GM20000 (cell line): ENCODE data around the gene KAZN.

Source experiments
- DNase-seq: peaks from one replicate; pipeline ENCODE4 v3.0.0; 2012; ENCODE audit warnings: low spot score
- TF ChIP-seq, protein P1 (sequence below): IDR thresholded peaks from 2 replicates; pipeline ENCODE4 v1.5.1; 2012; ENCODE audit warnings: mild to moderate bottlenecking, control low read depth; ENCODE audit errors: extremely low read depth, missing control alignments

Gene KAZN

DNA sequence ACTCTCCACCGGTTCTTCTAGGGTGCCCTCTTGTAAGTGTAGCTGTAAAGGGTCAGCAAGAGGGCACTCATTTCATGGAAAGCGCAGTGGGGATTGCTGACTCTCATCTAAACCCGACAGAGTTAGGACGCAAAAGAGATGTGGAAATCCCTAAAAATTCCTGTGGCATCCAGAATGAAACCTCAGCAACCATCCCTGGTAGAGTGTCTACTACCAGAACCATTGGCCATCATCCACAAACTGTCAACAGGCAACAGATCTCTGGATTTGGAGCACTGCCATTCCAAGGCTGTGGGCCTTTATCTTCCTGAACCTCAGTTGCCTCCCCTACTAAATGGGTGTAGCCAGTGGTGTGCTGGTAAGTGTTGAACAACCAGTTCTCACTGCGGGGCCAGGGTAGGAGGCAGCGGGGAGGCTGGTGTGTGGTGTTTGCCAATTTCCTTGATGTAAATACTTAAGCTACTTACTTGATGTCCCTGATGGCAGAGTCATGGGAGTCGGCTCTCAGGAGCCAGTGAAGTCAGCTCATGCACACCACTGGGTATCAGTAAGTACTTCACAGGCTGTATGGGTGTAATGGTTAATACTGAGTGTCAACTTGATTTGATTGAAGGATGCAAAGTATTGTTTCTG lies 195.8 kb downstream of the KAZN start:
- TF ChIP-seq, protein P1, sequence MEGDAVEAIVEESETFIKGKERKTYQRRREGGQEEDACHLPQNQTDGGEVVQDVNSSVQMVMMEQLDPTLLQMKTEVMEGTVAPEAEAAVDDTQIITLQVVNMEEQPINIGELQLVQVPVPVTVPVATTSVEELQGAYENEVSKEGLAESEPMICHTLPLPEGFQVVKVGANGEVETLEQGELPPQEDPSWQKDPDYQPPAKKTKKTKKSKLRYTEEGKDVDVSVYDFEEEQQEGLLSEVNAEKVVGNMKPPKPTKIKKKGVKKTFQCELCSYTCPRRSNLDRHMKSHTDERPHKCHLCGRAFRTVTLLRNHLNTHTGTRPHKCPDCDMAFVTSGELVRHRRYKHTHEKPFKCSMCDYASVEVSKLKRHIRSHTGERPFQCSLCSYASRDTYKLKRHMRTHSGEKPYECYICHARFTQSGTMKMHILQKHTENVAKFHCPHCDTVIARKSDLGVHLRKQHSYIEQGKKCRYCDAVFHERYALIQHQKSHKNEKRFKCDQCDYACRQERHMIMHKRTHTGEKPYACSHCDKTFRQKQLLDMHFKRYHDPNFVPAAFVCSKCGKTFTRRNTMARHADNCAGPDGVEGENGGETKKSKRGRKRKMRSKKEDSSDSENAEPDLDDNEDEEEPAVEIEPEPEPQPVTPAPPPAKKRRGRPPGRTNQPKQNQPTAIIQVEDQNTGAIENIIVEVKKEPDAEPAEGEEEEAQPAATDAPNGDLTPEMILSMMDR = no peak
- no peak for DNase-seq

DNA sequence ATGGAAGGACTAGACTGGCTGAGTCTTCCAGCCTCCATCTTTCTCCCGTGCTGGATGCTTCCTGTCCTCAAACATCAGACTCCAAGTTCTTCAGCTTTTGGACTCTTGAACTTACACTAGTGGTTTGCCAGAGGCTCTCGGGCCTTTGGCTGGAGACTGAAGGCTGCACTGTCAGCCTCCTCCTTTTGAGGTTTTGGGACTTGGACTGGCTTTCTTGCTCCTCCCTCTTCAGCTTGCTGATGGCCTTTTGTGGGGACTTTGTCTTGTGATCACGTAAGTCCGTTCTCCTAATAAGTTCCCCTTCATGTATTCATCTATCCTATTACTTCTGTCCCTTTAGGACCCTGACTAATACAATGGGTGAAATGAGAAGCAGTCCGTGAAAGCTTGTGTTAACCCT lies 196.4 kb downstream of the KAZN start:
- no peak for DNase-seq
- TF ChIP-seq, protein P1 = no peak

DNA sequence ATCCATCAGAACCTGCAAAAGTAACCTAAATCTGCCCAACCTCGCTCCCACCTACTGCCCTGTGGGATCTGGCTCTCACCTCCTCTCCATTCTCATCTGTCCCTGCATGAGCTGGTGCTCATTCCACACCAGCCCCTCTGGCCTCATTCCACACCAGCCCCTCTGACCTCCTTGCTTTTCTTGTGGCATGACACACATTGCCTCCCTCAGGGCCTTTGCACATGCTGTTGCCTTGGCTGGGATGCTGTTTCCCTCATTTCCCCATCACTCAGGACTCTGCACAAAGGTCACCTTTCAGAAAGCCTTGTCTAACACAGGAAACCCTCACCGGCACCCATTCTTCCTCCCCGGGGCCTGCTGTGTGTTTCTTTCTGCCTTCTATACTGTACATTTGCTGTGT lies 197.1 kb downstream of the KAZN start:
- no peak for DNase-seq
- TF ChIP-seq, protein P1 = no peak

DNA sequence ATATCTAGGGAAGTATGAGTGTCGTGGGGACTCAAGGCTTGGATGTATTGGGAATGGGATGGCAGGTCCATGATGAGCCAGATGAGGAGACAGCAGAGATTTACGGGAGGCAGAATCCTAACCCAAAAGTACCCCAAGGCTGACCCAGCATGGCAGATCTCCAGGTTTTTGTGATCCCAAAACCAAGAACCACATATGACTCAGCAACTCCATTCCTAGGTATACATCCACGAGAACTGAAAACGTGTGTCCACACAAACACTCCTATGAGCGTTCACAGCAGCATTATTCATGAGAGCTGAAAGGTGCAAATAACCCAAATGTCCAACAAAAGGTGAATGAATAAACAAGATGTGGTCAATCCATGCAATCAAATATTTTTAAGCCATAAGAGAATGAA lies 201.5 kb downstream of the KAZN start:
- DNase-seq = no peak
- TF ChIP-seq, protein P1 = no peak

DNA sequence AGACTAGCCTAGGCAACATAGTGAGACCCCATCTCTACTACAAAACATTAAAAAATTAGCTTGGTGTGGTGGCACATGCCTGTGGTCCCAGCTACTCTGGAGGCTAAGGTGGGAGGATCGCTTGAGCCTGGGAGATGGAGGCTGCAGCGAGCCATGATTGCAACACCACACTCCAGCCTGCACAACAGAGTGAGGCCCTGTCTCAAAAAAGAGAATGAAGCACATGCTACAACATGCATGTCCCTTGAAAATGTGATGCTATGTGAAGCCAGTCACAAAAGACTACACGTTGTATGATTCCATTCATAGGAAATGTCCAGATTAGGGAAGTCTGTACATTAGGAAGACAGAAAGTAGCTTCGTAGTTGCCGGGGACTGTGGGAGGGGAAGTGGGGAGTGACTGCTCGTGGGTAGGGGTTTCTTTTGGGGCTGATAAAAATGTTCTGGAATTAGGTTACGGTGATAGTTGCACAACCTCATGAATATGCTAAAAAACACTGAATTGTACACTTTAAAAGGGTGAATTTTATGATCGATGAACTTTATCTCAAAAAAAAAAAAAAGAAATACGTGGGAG lies 202.1 kb downstream of the KAZN start:
- DNase-seq = no peak
- TF ChIP-seq, protein P1 = no peak

DNA sequence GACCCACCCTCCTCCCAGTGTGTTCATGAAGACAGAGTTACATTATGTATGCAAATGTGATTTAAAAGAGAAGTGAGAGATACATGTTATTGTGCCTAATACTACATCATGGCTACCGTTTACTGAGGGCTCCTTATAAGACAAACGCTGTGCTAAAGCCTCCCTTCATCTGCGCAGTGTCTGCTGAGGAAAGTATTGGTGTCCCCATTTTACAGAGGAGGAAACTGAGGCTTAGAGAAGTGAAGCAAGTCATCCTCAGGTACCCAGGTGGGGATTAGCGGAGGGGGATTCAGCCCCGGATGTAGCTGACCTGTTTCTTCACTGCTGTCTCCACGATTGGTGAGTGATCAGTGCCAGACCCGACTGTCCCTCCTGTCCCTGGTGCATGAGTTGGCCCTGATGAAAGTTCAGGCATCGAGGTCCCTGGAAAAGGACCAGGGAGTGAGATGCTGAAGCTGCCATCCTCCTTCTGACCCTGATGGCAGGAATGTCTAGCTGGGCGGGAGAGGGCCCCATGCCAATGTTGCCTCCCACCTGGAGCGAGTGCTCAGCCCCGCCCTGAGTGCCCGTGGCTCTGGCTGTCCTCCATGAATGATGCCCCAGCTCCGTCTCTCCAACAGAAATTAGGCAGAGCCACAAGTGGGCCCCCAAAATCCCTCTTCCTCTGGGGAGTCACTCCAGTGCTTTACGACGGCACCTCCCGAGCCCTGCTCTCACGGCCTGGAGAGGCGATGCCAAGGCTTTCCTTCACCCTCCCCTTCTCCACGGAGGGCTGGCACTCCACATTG lies 204.7 kb downstream of the KAZN start:
- no peak for DNase-seq
- TF ChIP-seq, protein P1 = no peak

DNA sequence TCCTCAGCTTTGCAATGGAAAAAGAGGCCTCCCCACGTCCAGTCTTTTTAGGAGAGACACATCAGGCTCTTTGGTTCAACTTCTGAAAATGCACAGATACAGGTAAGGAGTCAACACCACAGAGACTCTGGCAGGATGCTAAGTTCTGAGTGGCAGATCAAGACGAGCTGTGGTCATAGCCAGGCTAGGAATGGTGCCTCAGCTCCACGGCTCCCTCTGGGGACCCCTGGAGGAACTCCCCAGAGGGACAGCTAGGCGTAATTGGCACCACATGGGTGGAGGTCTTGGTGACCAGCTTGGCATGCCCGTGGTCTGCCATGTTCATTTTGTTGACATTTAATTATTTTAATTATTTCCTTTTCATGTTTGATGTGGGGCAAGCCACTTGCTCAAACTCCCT lies 206.1 kb downstream of the KAZN start:
- DNase-seq = no peak

More for the DNA sequence above, 206.1 kb downstream of the KAZN start:
- TF ChIP-seq, protein P1 = no peak
